HG03520 (cell line): ENCODE results near the gene RASL10A.

ENCODE experiments used
- ATAC-seq: cut with Tn5 transposase; IDR thresholded peaks from one replicate; pipeline ENCODE4 v1.9.1; 2021; ENCODE audit warnings: mild to moderate bottlenecking, moderate library complexity; ENCODE audit not compliant: unreplicated experiment

Gene RASL10A

GRCh38 chr22:29325356-29325755 is 9.9 kb upstream of the RASL10A start:
- ATAC-seq, result no peak

GRCh38 chr22:29323641-29324040 is 8.1 kb upstream of the RASL10A start:
- no peak for ATAC-seq

- no peak for ATAC-seq
Measured at GRCh38 chr22:29320546-29320945, 5.0 kb upstream of the RASL10A start.

GRCh38 chr22:29319072-29319471 is 3.6 kb upstream of the RASL10A start:
- no peak for ATAC-seq

GRCh38 chr22:29317827-29318454 is 2.4 kb upstream of the RASL10A start:
- no peak for ATAC-seq

- ATAC-seq, result no peak
Measured at GRCh38 chr22:29316141-29316828, 788 bp upstream of the RASL10A start.

- no peak for ATAC-seq
Measured at GRCh38 chr22:29314537-29315285, 786 bp downstream of the RASL10A start.

GRCh38 chr22:29313576-29314466 is 1.7 kb downstream of the RASL10A start:
- no peak for ATAC-seq

- no peak for ATAC-seq
Measured at GRCh38 chr22:29313126-29313575, 2.3 kb downstream of the RASL10A start.

- no peak for ATAC-seq
Measured at GRCh38 chr22:29312218-29313125, 3.0 kb downstream of the RASL10A start.

GRCh38 chr22:29311464-29312217 is 3.9 kb downstream of the RASL10A start:
- ATAC-seq, result no peak

GRCh38 chr22:29310863-29311339 is 4.6 kb downstream of the RASL10A start:
- ATAC-seq, result no peak

GRCh38 chr22:29310065-29310862 is 5.2 kb downstream of the RASL10A start:
- ATAC-seq, result no peak

- ATAC-seq, result no peak
Measured at GRCh38 chr22:29309332-29310064, 6.0 kb downstream of the RASL10A start.

- ATAC-seq, result no peak
Measured at GRCh38 chr22:29308791-29309262, 6.7 kb downstream of the RASL10A start.

- ATAC-seq, result no peak
Measured at GRCh38 chr22:29308148-29308790, 7.2 kb downstream of the RASL10A start.

- ATAC-seq, result no peak
Measured at GRCh38 chr22:29307596-29308147, 7.8 kb downstream of the RASL10A start.
